ENCODE measurements around the gene ABI3BP. TPM values are rescaled to one million over a fixed set of nuclear protein-coding genes. Genes with fewer than 3 reads are reported as not detected.

The ABI3BP gene
- total and polyA plus RNA-seq, 4 donors = 1.9 to 4.2 (median 2.4) TPM

DNA sequence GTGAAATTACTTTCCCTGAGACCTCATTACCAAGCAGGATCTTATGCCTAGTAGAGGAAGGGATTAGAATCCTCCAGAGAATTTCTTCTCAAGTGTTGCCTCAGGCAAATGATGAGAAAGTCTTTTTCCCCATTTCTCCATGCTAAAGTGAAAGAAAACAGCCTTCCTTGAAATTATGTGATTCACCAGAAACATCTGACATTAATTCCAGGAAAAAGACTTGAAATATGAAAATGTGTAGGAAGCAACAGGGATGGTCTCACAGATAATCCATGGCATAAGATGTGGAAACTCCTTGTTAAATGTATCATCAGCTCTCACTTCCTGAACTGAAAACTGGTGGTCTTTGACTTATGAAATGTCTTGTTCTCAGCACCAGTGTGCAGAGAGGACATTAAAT is 17.9 kb upstream of the ABI3BP start:
- TF ChIP-seq HNF4A (conservative IDR thresholded peaks at IDR 0.05) = no peak
- TF ChIP-seq NR2F2 (IDR thresholded peaks at IDR 0.05) = no peak
- TF ChIP-seq SP1 (IDR thresholded peaks at IDR 0.05) = no peak
- no peak for TF ChIP-seq FOXA1 (IDR thresholded peaks at IDR 0.05)
- no peak for TF ChIP-seq FOXA2 (IDR thresholded peaks at IDR 0.05)
- no peak for TF ChIP-seq RXRA (IDR thresholded peaks at IDR 0.05)
- no peak for TF ChIP-seq HNF4G (IDR thresholded peaks at IDR 0.05)
- TF ChIP-seq, protein P1, sequence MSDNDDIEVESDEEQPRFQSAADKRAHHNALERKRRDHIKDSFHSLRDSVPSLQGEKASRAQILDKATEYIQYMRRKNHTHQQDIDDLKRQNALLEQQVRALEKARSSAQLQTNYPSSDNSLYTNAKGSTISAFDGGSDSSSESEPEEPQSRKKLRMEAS (IDR thresholded peaks at IDR 0.05) = no peak
- no peak for TF ChIP-seq TAF1 (conservative IDR thresholded peaks at IDR 0.05)
- no peak for TF ChIP-seq YY1 (IDR thresholded peaks at IDR 0.05)
- no peak for TF ChIP-seq RAD21 (IDR thresholded peaks at IDR 0.05)
- no peak for TF ChIP-seq GABPA (IDR thresholded peaks at IDR 0.05 in 1 of 2, conservative IDR thresholded peaks at IDR 0.05 in 1 of 2)
- TF ChIP-seq, protein P2, sequence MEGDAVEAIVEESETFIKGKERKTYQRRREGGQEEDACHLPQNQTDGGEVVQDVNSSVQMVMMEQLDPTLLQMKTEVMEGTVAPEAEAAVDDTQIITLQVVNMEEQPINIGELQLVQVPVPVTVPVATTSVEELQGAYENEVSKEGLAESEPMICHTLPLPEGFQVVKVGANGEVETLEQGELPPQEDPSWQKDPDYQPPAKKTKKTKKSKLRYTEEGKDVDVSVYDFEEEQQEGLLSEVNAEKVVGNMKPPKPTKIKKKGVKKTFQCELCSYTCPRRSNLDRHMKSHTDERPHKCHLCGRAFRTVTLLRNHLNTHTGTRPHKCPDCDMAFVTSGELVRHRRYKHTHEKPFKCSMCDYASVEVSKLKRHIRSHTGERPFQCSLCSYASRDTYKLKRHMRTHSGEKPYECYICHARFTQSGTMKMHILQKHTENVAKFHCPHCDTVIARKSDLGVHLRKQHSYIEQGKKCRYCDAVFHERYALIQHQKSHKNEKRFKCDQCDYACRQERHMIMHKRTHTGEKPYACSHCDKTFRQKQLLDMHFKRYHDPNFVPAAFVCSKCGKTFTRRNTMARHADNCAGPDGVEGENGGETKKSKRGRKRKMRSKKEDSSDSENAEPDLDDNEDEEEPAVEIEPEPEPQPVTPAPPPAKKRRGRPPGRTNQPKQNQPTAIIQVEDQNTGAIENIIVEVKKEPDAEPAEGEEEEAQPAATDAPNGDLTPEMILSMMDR (IDR thresholded peaks at IDR 0.05; ENCODE audit: low read depth, low read length, missing input control) = no peak
- TF ChIP-seq, protein P3, sequence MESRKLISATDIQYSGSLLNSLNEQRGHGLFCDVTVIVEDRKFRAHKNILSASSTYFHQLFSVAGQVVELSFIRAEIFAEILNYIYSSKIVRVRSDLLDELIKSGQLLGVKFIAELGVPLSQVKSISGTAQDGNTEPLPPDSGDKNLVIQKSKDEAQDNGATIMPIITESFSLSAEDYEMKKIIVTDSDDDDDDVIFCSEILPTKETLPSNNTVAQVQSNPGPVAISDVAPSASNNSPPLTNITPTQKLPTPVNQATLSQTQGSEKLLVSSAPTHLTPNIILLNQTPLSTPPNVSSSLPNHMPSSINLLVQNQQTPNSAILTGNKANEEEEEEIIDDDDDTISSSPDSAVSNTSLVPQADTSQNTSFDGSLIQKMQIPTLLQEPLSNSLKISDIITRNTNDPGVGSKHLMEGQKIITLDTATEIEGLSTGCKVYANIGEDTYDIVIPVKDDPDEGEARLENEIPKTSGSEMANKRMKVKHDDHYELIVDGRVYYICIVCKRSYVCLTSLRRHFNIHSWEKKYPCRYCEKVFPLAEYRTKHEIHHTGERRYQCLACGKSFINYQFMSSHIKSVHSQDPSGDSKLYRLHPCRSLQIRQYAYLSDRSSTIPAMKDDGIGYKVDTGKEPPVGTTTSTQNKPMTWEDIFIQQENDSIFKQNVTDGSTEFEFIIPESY (IDR thresholded peaks at IDR 0.05) = no peak
- no peak for TF ChIP-seq EGR1 (IDR thresholded peaks at IDR 0.05; ENCODE audit: low read depth in 2 of 2)
- no peak overlapping the region for H3K27ac ChIP-seq (ENCODE audit: low read depth in 1 of 2, low read length in 2 of 2)
- H3K9ac ChIP-seq (ENCODE audit: low read depth in 1 of 2, low read length in 2 of 2) = no peak overlapping the region

DNA sequence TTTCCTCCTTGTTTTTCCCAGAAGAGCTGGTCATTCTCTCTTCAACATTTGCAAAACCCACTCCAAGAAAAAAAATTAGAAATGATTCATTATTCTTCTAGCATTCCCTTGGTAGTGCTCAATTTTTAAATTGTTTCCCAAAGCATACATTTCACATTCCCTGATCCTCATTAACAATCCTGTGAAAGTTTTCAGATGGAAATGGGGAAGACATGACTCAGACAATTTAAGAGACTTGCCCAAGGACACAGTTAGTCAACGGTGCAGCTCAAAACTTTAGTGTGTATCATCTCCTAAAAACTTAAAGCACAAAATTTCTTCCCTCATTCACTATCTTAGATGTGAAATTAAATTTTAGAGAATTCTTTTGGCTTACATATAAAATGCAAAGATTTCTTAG is 17.1 kb upstream of the ABI3BP start:
- Histone ChIP-seq H3K9me3 (ENCODE audit: control insufficient read depth in 4 of 4, low read length in 3 of 4) (peaks cover 0 to 2% (median 0%) of the 10 kb centered on the region in 4 donors), H3K36me3 (ENCODE audit: control insufficient read depth in 4 of 4, insufficient read depth in 3 of 4, low read depth in 1 of 4, low read length in 3 of 4) (no peaks in the 10 kb centered on the region), H3K27me3 (ENCODE audit: control insufficient read depth in 4 of 4, insufficient read depth in 4 of 4, low read length in 3 of 4) (no peaks in the 10 kb centered on the region), H3K9ac (ENCODE audit: low read depth in 1 of 2, low read length in 2 of 2) (no peak overlapping the region), H3K27ac (ENCODE audit: low read depth in 1 of 2, low read length in 2 of 2) (no peak overlapping the region), H3K4me3 (ENCODE audit: low read depth in 1 of 3, low read length in 3 of 3) (no peak overlapping the region), H3K4me1 (ENCODE audit: control insufficient read depth in 4 of 4, insufficient read depth in 4 of 4, low read length in 3 of 4) (no peaks in the 10 kb centered on the region)
- DNase-seq (ENCODE audit: low spot score) = no peak
- no peak for TF ChIP-seq FOXA1 (IDR thresholded peaks at IDR 0.05)
- TF ChIP-seq RAD21 (IDR thresholded peaks at IDR 0.05) = no peak
- TF ChIP-seq, protein P2 (IDR thresholded peaks at IDR 0.05; ENCODE audit: low read depth, low read length, missing input control) = no peak
- TF ChIP-seq EGR1 (IDR thresholded peaks at IDR 0.05; ENCODE audit: low read depth in 2 of 2) = no peak
- TF ChIP-seq, protein P4, sequence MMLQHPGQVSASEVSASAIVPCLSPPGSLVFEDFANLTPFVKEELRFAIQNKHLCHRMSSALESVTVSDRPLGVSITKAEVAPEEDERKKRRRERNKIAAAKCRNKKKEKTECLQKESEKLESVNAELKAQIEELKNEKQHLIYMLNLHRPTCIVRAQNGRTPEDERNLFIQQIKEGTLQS (IDR thresholded peaks at IDR 0.05) = no peak
- TF ChIP-seq FOXA2 (IDR thresholded peaks at IDR 0.05) = no peak
- no peak for TF ChIP-seq YY1 (IDR thresholded peaks at IDR 0.05)
- TF ChIP-seq, protein P5, sequence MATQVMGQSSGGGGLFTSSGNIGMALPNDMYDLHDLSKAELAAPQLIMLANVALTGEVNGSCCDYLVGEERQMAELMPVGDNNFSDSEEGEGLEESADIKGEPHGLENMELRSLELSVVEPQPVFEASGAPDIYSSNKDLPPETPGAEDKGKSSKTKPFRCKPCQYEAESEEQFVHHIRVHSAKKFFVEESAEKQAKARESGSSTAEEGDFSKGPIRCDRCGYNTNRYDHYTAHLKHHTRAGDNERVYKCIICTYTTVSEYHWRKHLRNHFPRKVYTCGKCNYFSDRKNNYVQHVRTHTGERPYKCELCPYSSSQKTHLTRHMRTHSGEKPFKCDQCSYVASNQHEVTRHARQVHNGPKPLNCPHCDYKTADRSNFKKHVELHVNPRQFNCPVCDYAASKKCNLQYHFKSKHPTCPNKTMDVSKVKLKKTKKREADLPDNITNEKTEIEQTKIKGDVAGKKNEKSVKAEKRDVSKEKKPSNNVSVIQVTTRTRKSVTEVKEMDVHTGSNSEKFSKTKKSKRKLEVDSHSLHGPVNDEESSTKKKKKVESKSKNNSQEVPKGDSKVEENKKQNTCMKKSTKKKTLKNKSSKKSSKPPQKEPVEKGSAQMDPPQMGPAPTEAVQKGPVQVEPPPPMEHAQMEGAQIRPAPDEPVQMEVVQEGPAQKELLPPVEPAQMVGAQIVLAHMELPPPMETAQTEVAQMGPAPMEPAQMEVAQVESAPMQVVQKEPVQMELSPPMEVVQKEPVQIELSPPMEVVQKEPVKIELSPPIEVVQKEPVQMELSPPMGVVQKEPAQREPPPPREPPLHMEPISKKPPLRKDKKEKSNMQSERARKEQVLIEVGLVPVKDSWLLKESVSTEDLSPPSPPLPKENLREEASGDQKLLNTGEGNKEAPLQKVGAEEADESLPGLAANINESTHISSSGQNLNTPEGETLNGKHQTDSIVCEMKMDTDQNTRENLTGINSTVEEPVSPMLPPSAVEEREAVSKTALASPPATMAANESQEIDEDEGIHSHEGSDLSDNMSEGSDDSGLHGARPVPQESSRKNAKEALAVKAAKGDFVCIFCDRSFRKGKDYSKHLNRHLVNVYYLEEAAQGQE (IDR thresholded peaks at IDR 0.05) = no peak
- no peak for TF ChIP-seq NR2F2 (IDR thresholded peaks at IDR 0.05)
- TF ChIP-seq JUND (IDR thresholded peaks at IDR 0.05) = no peak
- no peak for TF ChIP-seq RXRA (IDR thresholded peaks at IDR 0.05)
- TF ChIP-seq SP1 (IDR thresholded peaks at IDR 0.05) = no peak
- no peak for TF ChIP-seq GABPA (IDR thresholded peaks at IDR 0.05 in 1 of 2, conservative IDR thresholded peaks at IDR 0.05 in 1 of 2)
- TF ChIP-seq TAF1 (conservative IDR thresholded peaks at IDR 0.05) = no peak
- TF ChIP-seq HNF4A (conservative IDR thresholded peaks at IDR 0.05) = no peak
- TF ChIP-seq, protein P3 (IDR thresholded peaks at IDR 0.05) = no peak
- TF ChIP-seq HNF4G (IDR thresholded peaks at IDR 0.05) = no peak
- TF ChIP-seq, protein P1 (IDR thresholded peaks at IDR 0.05) = no peak
- 81% methylated on average over 1 of the region's 1 CpG for WGBS

More for the DNA sequence above, 17.9 kb upstream of the ABI3BP start:
- Histone ChIP-seq H3K36me3 (ENCODE audit: control insufficient read depth in 4 of 4, insufficient read depth in 3 of 4, low read depth in 1 of 4, low read length in 3 of 4) (no peaks in the 10 kb centered on the region), H3K4me3 (ENCODE audit: low read depth in 1 of 3, low read length in 3 of 3) (no peak overlapping the region), H3K27me3 (ENCODE audit: control insufficient read depth in 4 of 4, insufficient read depth in 4 of 4, low read length in 3 of 4) (no peaks in the 10 kb centered on the region), H3K9me3 (ENCODE audit: control insufficient read depth in 4 of 4, low read length in 3 of 4) (peaks cover 0 to 2% (median 0%) of the 10 kb centered on the region in 4 donors), H3K4me1 (ENCODE audit: control insufficient read depth in 4 of 4, insufficient read depth in 4 of 4, low read length in 3 of 4) (no peaks in the 10 kb centered on the region)
- DNase-seq (ENCODE audit: low spot score) = no peak
